Stimulated activated CD4-positive, alpha-beta T cell treated with anti-CD3 and anti-CD28 coated beads, Interleukin-12 subunit alpha, Interleukin-12 subunit beta, amount 100 ng/mL, for 48 hours (primary cell): ENCODE results near the gene KLHDC10.
"Not testable (repeated sequence)": the region's sequence is repeated elsewhere in the genome, so short reads cannot be mapped to it uniquely, and the experiment has no call there.

ENCODE experiments used
- DNase-seq, 3 donors: peaks; one replicate each; pipeline ENCODE4 v3.0.0-alpha.2; 2020; ENCODE audit warnings: low read depth in 2 of 3, low spot score in 1 of 3

Gene KLHDC10

GRCh38 chr7:130069978-130070860, at the start of gene KLHDC10:
TSS of gene KLHDC10 (plus strand) at chr7:130070534. CDS start at chr7:130070644, 110 bp downstream.
- DNase-seq: peak; percentile 90 to 93 (median 90)

GRCh38 chr7:130021105-130021834, 49.1 kb upstream of the KLHDC10 start:
- DNase-seq: no peak

- no peak for DNase-seq
These were observed 48.2 kb upstream of the KLHDC10 start for GRCh38 chr7:130022115-130022514.

GRCh38 chr7:130022623-130023175, 47.6 kb upstream of the KLHDC10 start:
- no peak for DNase-seq

- DNase-seq: no peak
These were observed 45.9 kb upstream of the KLHDC10 start for GRCh38 chr7:130024390-130024789.

GRCh38 chr7:130032698-130033097, 37.6 kb upstream of the KLHDC10 start:
- no peak for DNase-seq

GRCh38 chr7:130037703-130038102, 32.6 kb upstream of the KLHDC10 start:
- no peak for DNase-seq

GRCh38 chr7:130040576-130040975, 29.8 kb upstream of the KLHDC10 start:
- no peak for DNase-seq

- DNase-seq: no peak
These were observed 22.5 kb upstream of the KLHDC10 start for GRCh38 chr7:130047831-130048230.

- no peak for DNase-seq
These were observed 21.4 kb upstream of the KLHDC10 start for GRCh38 chr7:130048906-130049305.

GRCh38 chr7:130052250-130052649, 18.1 kb upstream of the KLHDC10 start:
- DNase-seq: not testable (repeated sequence)

GRCh38 chr7:130055198-130055597, 15.1 kb upstream of the KLHDC10 start:
- not testable (repeated sequence) for DNase-seq

- DNase-seq: no peak
These were observed 8.1 kb upstream of the KLHDC10 start for GRCh38 chr7:130062246-130062645.

- peak; percentile 64 to 83 (median 73) for DNase-seq
These were observed 7.3 kb upstream of the KLHDC10 start for GRCh38 chr7:130063036-130063435.

- DNase-seq: not testable (repeated sequence)
These were observed 5.8 kb upstream of the KLHDC10 start for GRCh38 chr7:130064580-130064926.

- no peak for DNase-seq
These were observed 4.7 kb upstream of the KLHDC10 start for GRCh38 chr7:130065500-130066152.

- no peak for DNase-seq
These were observed 956 bp upstream of the KLHDC10 start for GRCh38 chr7:130069179-130069977.

- DNase-seq: no peak
These were observed 708 bp downstream of the KLHDC10 start for GRCh38 chr7:130070861-130071622.

- DNase-seq: peak in 2 of 3 donors; percentile 29 to 64
These were observed 1.6 kb downstream of the KLHDC10 start for GRCh38 chr7:130071701-130072622.
